Measurements from ENCODE around the gene ADAMTS19.
A peak's percentile ranks its signal among the peaks of the same experiment; 100 is the strongest.

The ADAMTS19 gene

DNA sequence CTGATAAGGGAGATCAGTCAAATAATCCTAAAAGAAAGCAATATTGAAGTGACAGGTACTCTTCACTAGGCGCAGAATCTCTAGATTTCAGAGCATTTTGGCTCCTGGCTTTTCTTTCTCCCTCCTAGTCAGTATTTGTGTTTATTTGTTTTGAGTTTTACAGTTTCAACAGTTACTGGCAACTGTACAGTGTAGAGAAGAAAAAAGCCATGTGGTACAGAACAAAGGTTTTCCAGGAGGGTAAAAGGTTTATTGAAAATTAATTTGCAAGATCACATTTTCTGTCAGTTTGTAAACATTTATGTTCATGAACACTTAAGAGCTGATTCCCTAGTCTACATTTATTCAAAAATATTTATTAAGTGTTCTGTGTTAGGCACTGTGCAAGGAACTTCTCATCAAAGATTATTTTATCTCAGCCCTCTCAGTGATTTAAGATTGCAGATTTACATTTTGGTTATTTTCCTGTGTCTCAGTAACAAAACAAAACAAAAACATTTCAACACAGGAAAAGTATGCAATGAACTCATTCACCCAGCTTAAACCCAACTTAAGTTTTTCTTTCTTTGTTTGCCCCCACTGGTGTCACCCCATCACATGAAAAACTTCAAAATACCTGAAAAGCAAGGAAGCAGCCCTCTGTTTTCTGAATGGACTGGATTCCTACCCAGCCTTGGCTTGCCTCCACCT, 300.7 kb downstream of the ADAMTS19 start:
- no CpG with 5 or more reads among the region's 1 CpG for WGBS, 2 donors (ENCODE audit: extremely low coverage in 2 of 2, insufficient read length in 2 of 2, insufficient replicate concordance in 1 of 2)
- Histone ChIP-seq H3K27ac (replicated peaks; ENCODE audit: low read length) (no peak overlapping the region), H4K91ac (ENCODE audit: low read depth, low read length, poor library complexity) (no peak overlapping the region), H3K18ac (ENCODE audit: low read length) (no peak overlapping the region), H3K4ac (ENCODE audit: low read length) (no peak overlapping the region), H2BK120ac (ENCODE audit: low read depth, low read length) (no peak overlapping the region), H3K14ac (ENCODE audit: low read length) (no peak overlapping the region), H3K23ac (ENCODE audit: low read depth, low read length, poor library complexity) (no peak overlapping the region), H2BK5ac (ENCODE audit: low read length) (no peak overlapping the region), H2BK12ac (ENCODE audit: low read length) (no peak overlapping the region), H3K4me1 (ENCODE audit: control insufficient read depth in 2 of 2, insufficient read depth in 1 of 2, low read depth in 1 of 2, low read length in 2 of 2) (no peaks in the 10 kb centered on the region), H3K27me3 (ENCODE audit: control insufficient read depth in 3 of 3, insufficient read depth in 3 of 3, low read depth in 1 of 3, low read length in 3 of 3) (no peaks in the 10 kb centered on the region), H2BK15ac (ENCODE audit: low read length) (no peak overlapping the region), H3K4me3 (ENCODE audit: low read length in 2 of 2) (no peak overlapping the region), H3K9me3 (replicated peaks in 1 of 2; ENCODE audit: control insufficient read depth in 2 of 2, insufficient read depth in 1 of 2, low read depth in 1 of 2, low read length in 2 of 2) (no peaks in the 10 kb centered on the region), H4K8ac (ENCODE audit: low read depth, low read length) (no peak overlapping the region), H2AFZ (ENCODE audit: low read length) (no peak overlapping the region), H3K36me3 (replicated peaks in 1 of 2; ENCODE audit: control insufficient read depth in 2 of 2, insufficient read depth in 2 of 2, low read length in 2 of 2) (no peaks in the 10 kb centered on the region), H3K4me2 (ENCODE audit: insufficient read depth, low read length, poor library complexity, severe bottlenecking) (no peak overlapping the region), H3K9ac (ENCODE audit: low read depth, low read length, poor library complexity) (no peak overlapping the region), H2AK5ac (ENCODE audit: low read depth, low read length) (no peak overlapping the region), H3K79me1 (ENCODE audit: low read depth, low read length) (no peaks in the 10 kb centered on the region)
- DNase-seq (ENCODE audit: low spot score), result no peak

DNA sequence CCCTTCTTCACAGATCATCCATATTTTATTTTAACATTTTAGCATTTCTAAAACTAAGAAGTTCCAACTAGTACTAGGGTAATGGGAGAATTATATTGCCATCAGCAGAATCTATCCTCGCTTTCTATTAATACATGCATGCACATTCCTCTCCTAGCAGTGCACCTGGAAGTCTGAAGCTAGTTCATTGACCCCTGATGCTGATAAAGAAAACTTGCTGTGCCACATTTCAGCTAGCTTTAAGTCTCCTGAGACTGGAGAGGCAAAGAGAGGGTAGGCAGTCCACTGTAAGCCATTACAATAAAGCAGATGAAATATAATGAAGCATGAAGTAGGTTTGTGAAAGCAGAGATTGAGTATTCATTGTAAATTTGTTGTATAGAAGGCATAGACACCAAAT, 303.6 kb downstream of the ADAMTS19 start:
- H2BK12ac ChIP-seq (ENCODE audit: low read length), result no peak overlapping the region
- H2AFZ ChIP-seq (ENCODE audit: low read length), result no peak overlapping the region
- H3K27ac ChIP-seq (replicated peaks; ENCODE audit: low read length), result no peak overlapping the region
- no peaks in the 10 kb centered on the region for H3K9me3 ChIP-seq (replicated peaks in 1 of 2; ENCODE audit: control insufficient read depth in 2 of 2, insufficient read depth in 1 of 2, low read depth in 1 of 2, low read length in 2 of 2)
- no peaks in the 10 kb centered on the region for H3K4me1 ChIP-seq (ENCODE audit: control insufficient read depth in 2 of 2, insufficient read depth in 1 of 2, low read depth in 1 of 2, low read length in 2 of 2)
- H3K27me3 ChIP-seq (ENCODE audit: control insufficient read depth in 3 of 3, insufficient read depth in 3 of 3, low read depth in 1 of 3, low read length in 3 of 3), result no peaks in the 10 kb centered on the region
- no peak overlapping the region for H3K14ac ChIP-seq (ENCODE audit: low read length)
- H4K91ac ChIP-seq (ENCODE audit: low read depth, low read length, poor library complexity), result no peak overlapping the region
- H2AK5ac ChIP-seq (ENCODE audit: low read depth, low read length), result no peak overlapping the region
- no peak for DNase-seq (ENCODE audit: low spot score)
- H3K23ac ChIP-seq (ENCODE audit: low read depth, low read length, poor library complexity), result no peak overlapping the region
- H4K8ac ChIP-seq (ENCODE audit: low read depth, low read length), result no peak overlapping the region
- no peak overlapping the region for H3K4ac ChIP-seq (ENCODE audit: low read length)
- H3K36me3 ChIP-seq (replicated peaks in 1 of 2; ENCODE audit: control insufficient read depth in 2 of 2, insufficient read depth in 2 of 2, low read length in 2 of 2), result no peaks in the 10 kb centered on the region
- no peak overlapping the region for H2BK5ac ChIP-seq (ENCODE audit: low read length)
- no peak overlapping the region for H2BK15ac ChIP-seq (ENCODE audit: low read length)
- H3K79me1 ChIP-seq (ENCODE audit: low read depth, low read length), result no peaks in the 10 kb centered on the region
- no peak overlapping the region for H3K4me2 ChIP-seq (ENCODE audit: insufficient read depth, low read length, poor library complexity, severe bottlenecking)
- no peak overlapping the region for H3K4me3 ChIP-seq (ENCODE audit: low read length in 2 of 2)
- H3K9ac ChIP-seq (ENCODE audit: low read depth, low read length, poor library complexity), result no peak overlapping the region
- no peak overlapping the region for H3K18ac ChIP-seq (ENCODE audit: low read length)
- no CpG with 5 or more reads among the region's 1 CpG for WGBS, 2 donors (ENCODE audit: extremely low coverage in 2 of 2, insufficient read length in 2 of 2, insufficient replicate concordance in 1 of 2)
- no peak overlapping the region for H2BK120ac ChIP-seq (ENCODE audit: low read depth, low read length)

DNA sequence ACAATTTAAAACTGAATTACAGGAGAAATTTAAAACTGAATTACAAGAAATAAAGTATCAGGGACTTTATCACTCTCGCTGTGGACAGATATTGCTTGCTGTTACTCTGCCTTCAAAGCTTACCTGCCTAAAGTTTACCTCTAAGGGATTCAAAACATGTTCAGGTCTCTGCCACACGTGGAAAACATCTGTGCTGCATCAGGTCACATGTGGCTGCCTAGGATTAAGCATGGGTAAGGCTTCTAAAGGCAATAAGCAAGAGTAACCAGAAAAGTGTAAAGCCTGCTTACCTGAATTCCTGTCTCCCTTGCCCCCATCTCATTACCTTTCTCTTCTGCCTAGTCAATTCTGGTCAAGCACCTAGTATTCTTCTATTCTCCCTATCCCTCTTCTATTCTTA, 306.7 kb downstream of the ADAMTS19 start:
- Histone ChIP-seq H3K14ac (ENCODE audit: low read length) (no peak overlapping the region), H4K8ac (ENCODE audit: low read depth, low read length) (no peak overlapping the region), H3K4ac (ENCODE audit: low read length) (no peak overlapping the region), H2AFZ (ENCODE audit: low read length) (no peak overlapping the region), H2BK15ac (ENCODE audit: low read length) (no peak overlapping the region), H3K9ac (ENCODE audit: low read depth, low read length, poor library complexity) (no peak overlapping the region), H2AK5ac (ENCODE audit: low read depth, low read length) (no peak overlapping the region), H3K36me3 (replicated peaks in 1 of 2; ENCODE audit: control insufficient read depth in 2 of 2, insufficient read depth in 2 of 2, low read length in 2 of 2) (no peaks in the 10 kb centered on the region), H3K27me3 (ENCODE audit: control insufficient read depth in 3 of 3, insufficient read depth in 3 of 3, low read depth in 1 of 3, low read length in 3 of 3) (peaks cover 0 to 10% (median 1%) of the 10 kb centered on the region in 3 experiments), H2BK5ac (ENCODE audit: low read length) (no peak overlapping the region), H2BK120ac (ENCODE audit: low read depth, low read length) (no peak overlapping the region), H3K4me1 (ENCODE audit: control insufficient read depth in 2 of 2, insufficient read depth in 1 of 2, low read depth in 1 of 2, low read length in 2 of 2) (peaks cover 1 to 4% of the 10 kb centered on the region in 2 donors), H2BK12ac (ENCODE audit: low read length) (no peak overlapping the region), H4K91ac (ENCODE audit: low read depth, low read length, poor library complexity) (no peak overlapping the region), H3K23ac (ENCODE audit: low read depth, low read length, poor library complexity) (no peak overlapping the region), H3K79me1 (ENCODE audit: low read depth, low read length) (no peaks in the 10 kb centered on the region), H3K18ac (ENCODE audit: low read length) (no peak overlapping the region), H3K9me3 (replicated peaks in 1 of 2; ENCODE audit: control insufficient read depth in 2 of 2, insufficient read depth in 1 of 2, low read depth in 1 of 2, low read length in 2 of 2) (no peaks in the 10 kb centered on the region), H3K4me2 (ENCODE audit: insufficient read depth, low read length, poor library complexity, severe bottlenecking) (no peak overlapping the region), H3K27ac (replicated peaks; ENCODE audit: low read length) (no peak overlapping the region), H3K4me3 (ENCODE audit: low read length in 2 of 2) (no peak overlapping the region)
- WGBS, 2 donors (ENCODE audit: extremely low coverage in 2 of 2, insufficient read length in 2 of 2, insufficient replicate concordance in 1 of 2), result no CpG with 5 or more reads among the region's 2 CpGs
- no peak for DNase-seq (ENCODE audit: low spot score)

DNA sequence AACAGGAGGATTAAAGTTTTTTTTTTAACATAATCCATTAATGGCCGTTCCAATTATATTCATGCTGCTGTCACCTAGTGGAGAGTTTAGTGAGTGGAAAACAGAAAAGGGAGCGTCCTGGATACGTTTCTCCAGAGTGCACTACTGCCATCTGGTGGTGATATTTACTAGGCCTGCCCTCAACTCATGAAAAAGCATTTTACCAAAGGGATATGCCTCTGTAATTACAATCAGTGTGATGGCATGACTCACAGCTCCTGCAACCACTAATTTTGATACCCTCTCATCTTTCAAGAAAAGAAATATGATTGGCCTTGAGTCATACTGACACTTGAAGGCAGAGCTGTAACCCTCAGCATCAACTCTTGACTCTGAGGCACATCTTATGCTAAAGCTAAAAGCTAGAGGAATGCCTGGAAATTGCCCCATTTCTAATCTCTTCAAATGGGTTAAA, 307.9 kb downstream of the ADAMTS19 start:
- DNase-seq (ENCODE audit: low spot score), result peak; percentile 87
- no peak overlapping the region for H3K4me3 ChIP-seq (ENCODE audit: low read length in 2 of 2)
- H3K4me1 ChIP-seq (ENCODE audit: control insufficient read depth in 2 of 2, insufficient read depth in 1 of 2, low read depth in 1 of 2, low read length in 2 of 2), result peaks cover 1 to 4% of the 10 kb centered on the region in 2 donors
- no peak overlapping the region for H2AK5ac ChIP-seq (ENCODE audit: low read depth, low read length)
- no peak overlapping the region for H3K9ac ChIP-seq (ENCODE audit: low read depth, low read length, poor library complexity)
- H3K9me3 ChIP-seq (replicated peaks in 1 of 2; ENCODE audit: control insufficient read depth in 2 of 2, insufficient read depth in 1 of 2, low read depth in 1 of 2, low read length in 2 of 2), result no peaks in the 10 kb centered on the region
- H3K14ac ChIP-seq (ENCODE audit: low read length), result no peak overlapping the region
- no peak overlapping the region for H3K4ac ChIP-seq (ENCODE audit: low read length)
- H2AFZ ChIP-seq (ENCODE audit: low read length), result no peak overlapping the region
- no CpG with 5 or more reads among the region's 3 CpGs for WGBS, 2 donors (ENCODE audit: extremely low coverage in 2 of 2, insufficient read length in 2 of 2, insufficient replicate concordance in 1 of 2)
- no peak overlapping the region for H2BK15ac ChIP-seq (ENCODE audit: low read length)
- H3K79me1 ChIP-seq (ENCODE audit: low read depth, low read length), result no peaks in the 10 kb centered on the region
- H3K18ac ChIP-seq (ENCODE audit: low read length), result no peak overlapping the region
- no peak overlapping the region for H3K4me2 ChIP-seq (ENCODE audit: insufficient read depth, low read length, poor library complexity, severe bottlenecking)
- no peak overlapping the region for H2BK5ac ChIP-seq (ENCODE audit: low read length)
- peaks cover 0 to 16% (median 1%) of the 10 kb centered on the region in 3 experiments for H3K27me3 ChIP-seq (ENCODE audit: control insufficient read depth in 3 of 3, insufficient read depth in 3 of 3, low read depth in 1 of 3, low read length in 3 of 3)
- no peak overlapping the region for H4K8ac ChIP-seq (ENCODE audit: low read depth, low read length)
- no peak overlapping the region for H3K27ac ChIP-seq (replicated peaks; ENCODE audit: low read length)
- H3K36me3 ChIP-seq (replicated peaks in 1 of 2; ENCODE audit: control insufficient read depth in 2 of 2, insufficient read depth in 2 of 2, low read length in 2 of 2), result no peaks in the 10 kb centered on the region
- H3K23ac ChIP-seq (ENCODE audit: low read depth, low read length, poor library complexity), result no peak overlapping the region
- no peak overlapping the region for H2BK12ac ChIP-seq (ENCODE audit: low read length)
- no peak overlapping the region for H4K91ac ChIP-seq (ENCODE audit: low read depth, low read length, poor library complexity)
- no peak overlapping the region for H2BK120ac ChIP-seq (ENCODE audit: low read depth, low read length)
